Gastroesophageal sphincter (tissue), 3 donors: Measurements from ENCODE around the gene CTNNA2.

Experiments
- CTCF ChIP-seq, 4 experiments: fragments of 200-600 bp in 2 of 4; fragments of 450-650 bp in 2 of 4; sonication (generic) in 1 of 4; IDR thresholded peaks; one replicate each; pipeline ENCODE4 v1.5.1; 2017 to 2019; ENCODE audit warnings: antibody characterized with exemption in 4 of 4, mild to moderate bottlenecking in 2 of 4, moderate library complexity in 2 of 4
- POLR2A ChIP-seq, 2 donors: fragments of 450-650 bp; IDR thresholded peaks; one replicate each; pipeline ENCODE4 v1.6.1; 2017; ENCODE audit warnings: antibody characterized with exemption in 2 of 2, mild to moderate bottlenecking in 2 of 2, moderate library complexity in 1 of 2
- POLR2AphosphoS5 ChIP-seq: sonication (generic); formaldehyde crosslinking; IDR thresholded peaks from one replicate; pipeline ENCODE4 v1.6.1; 2017; ENCODE audit warnings: antibody characterized with exemption

- TF ChIP-seq CTCF (IDR thresholded peaks at IDR 0.05) = no peak
- TF ChIP-seq POLR2A (IDR thresholded peaks at IDR 0.05) = no peak
- TF ChIP-seq POLR2AphosphoS5 = no peak
Observed at GRCh38 chr2:79792090-79792489, 279.2 kb downstream of the CTNNA2 start.
